ENCODE results near the gene STKLD1.
"Not testable (repeated sequence)": the region's sequence is repeated elsewhere in the genome, so short reads cannot be mapped to it uniquely, and the experiment has no call there.

Gene STKLD1

GRCh38 chr9:133372144-133372543 lies 4.0 kb upstream of the STKLD1 start:
- no peak for DNase-seq (ENCODE audit: low read depth in 1 of 2, low spot score in 1 of 2)
- no peak for TF ChIP-seq JUND (IDR thresholded peaks at IDR 0.05; ENCODE audit: low read depth)
- in situ Hi-C loops (cut with HindIII; ENCODE audit: low pct_unique_long_range_greater_than_20kb, low sequenced_read_pairs), result no loop called here

GRCh38 chr9:133374612-133375115 lies 1.5 kb upstream of the STKLD1 start:
- TF ChIP-seq JUND (IDR thresholded peaks at IDR 0.05; ENCODE audit: low read depth), result no peak
- DNase-seq (ENCODE audit: low read depth in 1 of 2, low spot score in 1 of 2), result no peak
- in situ Hi-C loops (cut with HindIII; ENCODE audit: low pct_unique_long_range_greater_than_20kb, low sequenced_read_pairs), result no loop called here

GRCh38 chr9:133375116-133375723 lies 946 bp upstream of the STKLD1 start:
- DNase-seq (ENCODE audit: low read depth in 1 of 2, low spot score in 1 of 2), result peak; percentile 47 to 55
- TF ChIP-seq JUND (IDR thresholded peaks at IDR 0.05; ENCODE audit: low read depth), result no peak
- in situ Hi-C loops (cut with HindIII; ENCODE audit: low pct_unique_long_range_greater_than_20kb, low sequenced_read_pairs), result no loop called here

- DNase-seq (ENCODE audit: low read depth in 1 of 2, low spot score in 1 of 2); in situ Hi-C loops (cut with HindIII; ENCODE audit: low pct_unique_long_range_greater_than_20kb, low sequenced_read_pairs): not testable (repeated sequence)
These were observed 1.1 kb downstream of the STKLD1 start for GRCh38 chr9:133377280-133377679.

- DNase-seq (ENCODE audit: low read depth in 1 of 2, low spot score in 1 of 2), result peak in 1 of 2 experiments; percentile 46
- in situ Hi-C loops (cut with HindIII; ENCODE audit: low pct_unique_long_range_greater_than_20kb, low sequenced_read_pairs), result no loop called here
These were observed 1.6 kb downstream of the STKLD1 start for GRCh38 chr9:133377721-133378216.

GRCh38 chr9:133378408-133378962 lies 2.3 kb downstream of the STKLD1 start:
- no peak for TF ChIP-seq JUND (IDR thresholded peaks at IDR 0.05; ENCODE audit: low read depth)
- in situ Hi-C loops (cut with HindIII; ENCODE audit: low pct_unique_long_range_greater_than_20kb, low sequenced_read_pairs), result no loop called here
- no peak for DNase-seq (ENCODE audit: low read depth in 1 of 2, low spot score in 1 of 2)

More at GRCh38 chr9:133377721-133378216, 1.6 kb downstream of the STKLD1 start:
- TF ChIP-seq JUND (IDR thresholded peaks at IDR 0.05; ENCODE audit: low read depth), result no peak

GRCh38 chr9:133379153-133380086 lies 3.3 kb downstream of the STKLD1 start:
- DNase-seq (ENCODE audit: low read depth in 1 of 2, low spot score in 1 of 2), result no peak
- in situ Hi-C loops (cut with HindIII; ENCODE audit: low pct_unique_long_range_greater_than_20kb, low sequenced_read_pairs), result no loop called here
- no peak for TF ChIP-seq JUND (IDR thresholded peaks at IDR 0.05; ENCODE audit: low read depth)

GRCh38 chr9:133380734-133381133 lies 4.6 kb downstream of the STKLD1 start:
- in situ Hi-C loops (cut with HindIII; ENCODE audit: low pct_unique_long_range_greater_than_20kb, low sequenced_read_pairs), result no loop called here
- DNase-seq (ENCODE audit: low read depth in 1 of 2, low spot score in 1 of 2), result no peak
- TF ChIP-seq JUND (IDR thresholded peaks at IDR 0.05; ENCODE audit: low read depth), result no peak

- DNase-seq (ENCODE audit: low read depth in 1 of 2, low spot score in 1 of 2), result no peak
- in situ Hi-C loops (cut with HindIII; ENCODE audit: low pct_unique_long_range_greater_than_20kb, low sequenced_read_pairs), result no loop called here
- TF ChIP-seq JUND (IDR thresholded peaks at IDR 0.05; ENCODE audit: low read depth), result no peak
These were observed 6.5 kb downstream of the STKLD1 start for GRCh38 chr9:133382507-133383141.

GRCh38 chr9:133383438-133383837 lies 7.3 kb downstream of the STKLD1 start:
- TF ChIP-seq JUND (IDR thresholded peaks at IDR 0.05; ENCODE audit: low read depth), result no peak
- in situ Hi-C loops (cut with HindIII; ENCODE audit: low pct_unique_long_range_greater_than_20kb, low sequenced_read_pairs), result no loop called here
- no peak for DNase-seq (ENCODE audit: low read depth in 1 of 2, low spot score in 1 of 2)

- in situ Hi-C loops (cut with HindIII; ENCODE audit: low pct_unique_long_range_greater_than_20kb, low sequenced_read_pairs), result no loop called here
- no peak for DNase-seq (ENCODE audit: low read depth in 1 of 2, low spot score in 1 of 2)
- no peak for TF ChIP-seq JUND (IDR thresholded peaks at IDR 0.05; ENCODE audit: low read depth)
These were observed 8.7 kb downstream of the STKLD1 start for GRCh38 chr9:133384736-133385321.

- TF ChIP-seq JUND (IDR thresholded peaks at IDR 0.05; ENCODE audit: low read depth), result no peak
- in situ Hi-C loops (cut with HindIII; ENCODE audit: low pct_unique_long_range_greater_than_20kb, low sequenced_read_pairs), result no loop called here
- no peak for DNase-seq (ENCODE audit: low read depth in 1 of 2, low spot score in 1 of 2)
These were observed 9.3 kb downstream of the STKLD1 start for GRCh38 chr9:133385452-133385851.

Measured in T47D (cell line).